ENCODE measurements around the gene GMDS. TPM values are rescaled to one million over a fixed set of nuclear protein-coding genes. Genes with fewer than 3 reads are reported as not detected.

GMDS gene
- total RNA-seq, 1 experiment from 2014 or later: 35.0 TPM

DNA sequence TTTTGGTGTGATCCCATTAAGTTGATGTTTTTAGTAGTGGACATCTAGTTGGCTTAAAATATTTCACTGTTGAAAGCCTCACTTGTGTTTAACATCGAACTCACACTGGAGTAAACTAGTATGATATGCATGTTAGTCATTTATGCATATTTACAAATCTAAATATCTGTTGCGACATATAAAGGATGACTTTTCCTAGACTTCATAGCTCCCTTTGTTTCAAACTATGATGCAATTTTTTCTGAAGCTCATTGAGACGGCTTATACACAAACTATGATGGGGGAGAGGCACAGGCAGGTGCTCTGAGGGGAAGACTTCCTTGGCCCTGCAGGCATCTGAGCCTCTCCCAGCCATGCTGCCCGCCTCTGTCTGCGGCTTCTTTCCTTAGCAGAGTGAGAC is 647.5 kb downstream of the GMDS start:
- Mint-ChIP-seq H3K27me3 (ENCODE audit: low read depth) (peaks cover 51% of the 10 kb centered on the region), H3K9me3 (no peaks in the 10 kb centered on the region), H3K36me3 (no peaks in the 10 kb centered on the region), H3K27ac (no peak overlapping the region), H3K4me1 (peaks cover 27% of the 10 kb centered on the region), H3K4me3 (no peak overlapping the region)
- ChIA-PET POLR2A (no interaction called here), CTCF (interaction anchor here (1.7 to 2.4 kb wide), 2 partner anchors 17 to 851 kb away, joined by 5 to 7 read pairs; no protein-coding TSS in a partner anchor)
- DNase-seq (ENCODE audit: low spot score) (no peak), ATAC-seq (no peak)
- TF ChIP-seq, protein P1, sequence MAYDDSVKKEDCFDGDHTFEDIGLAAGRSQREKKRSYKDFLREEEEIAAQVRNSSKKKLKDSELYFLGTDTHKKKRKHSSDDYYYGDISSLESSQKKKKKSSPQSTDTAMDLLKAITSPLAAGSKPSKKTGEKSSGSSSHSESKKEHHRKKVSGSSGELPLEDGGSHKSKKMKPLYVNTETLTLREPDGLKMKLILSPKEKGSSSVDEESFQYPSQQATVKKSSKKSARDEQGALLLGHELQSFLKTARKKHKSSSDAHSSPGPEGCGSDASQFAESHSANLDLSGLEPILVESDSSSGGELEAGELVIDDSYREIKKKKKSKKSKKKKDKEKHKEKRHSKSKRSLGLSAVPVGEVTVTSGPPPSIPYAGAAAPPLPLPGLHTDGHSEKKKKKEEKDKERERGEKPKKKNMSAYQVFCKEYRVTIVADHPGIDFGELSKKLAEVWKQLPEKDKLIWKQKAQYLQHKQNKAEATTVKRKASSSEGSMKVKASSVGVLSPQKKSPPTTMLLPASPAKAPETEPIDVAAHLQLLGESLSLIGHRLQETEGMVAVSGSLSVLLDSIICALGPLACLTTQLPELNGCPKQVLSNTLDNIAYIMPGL (CRISPR knock-in tag; IDR thresholded peaks at IDR 0.05): no peak
- peak; percentile 84 for TF ChIP-seq GABPB1 (CRISPR knock-in tag; IDR thresholded peaks at IDR 0.05)

DNA sequence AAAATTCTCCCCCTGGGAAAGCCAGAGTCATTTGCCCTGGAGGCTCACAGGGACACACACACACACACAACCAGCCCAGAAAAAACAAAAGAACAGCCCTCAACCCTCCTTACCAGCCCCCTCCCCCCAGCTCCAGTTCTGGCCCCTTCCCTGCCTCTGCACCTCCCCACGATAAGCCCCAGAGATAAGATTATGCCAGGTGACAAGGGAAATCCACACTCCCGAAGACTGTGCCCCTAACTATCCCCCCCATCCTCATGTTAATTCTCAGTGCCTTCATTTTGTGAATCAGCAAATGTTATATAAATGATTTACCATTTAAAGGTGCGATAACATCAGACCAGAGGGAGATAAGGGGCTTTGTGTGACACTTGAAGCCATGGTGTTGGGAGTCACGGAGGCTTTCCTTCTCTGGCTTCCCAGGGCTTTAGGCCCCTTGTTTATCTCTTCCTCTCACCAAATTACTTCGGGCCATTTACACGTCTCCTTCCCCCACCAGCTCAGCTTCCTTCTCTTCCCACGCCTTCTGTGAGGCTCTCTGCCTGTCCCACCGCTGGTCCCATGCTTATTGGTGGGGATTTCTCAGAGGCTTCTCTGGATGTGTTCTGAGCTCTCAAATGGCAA is 648.2 kb downstream of the GMDS start:
- Mint-ChIP-seq H3K27ac (no peak overlapping the region), H3K4me3 (no peak overlapping the region), H3K9me3 (no peaks in the 10 kb centered on the region), H3K4me1 (peaks cover 27% of the 10 kb centered on the region), H3K27me3 (ENCODE audit: low read depth) (peaks cover 44% of the 10 kb centered on the region), H3K36me3 (no peaks in the 10 kb centered on the region)
- ChIA-PET CTCF (interaction anchor here (0.6 to 2.4 kb wide), 12 partner anchors 10 to 1168 kb away, joined by 3 to 8 read pairs (median 4); partner anchors contain the start of gene WRNIP1), POLR2A (no interaction called here)
- TF ChIP-seq NFYB (CRISPR knock-in tag; conservative IDR thresholded peaks at IDR 0.05; ENCODE audit: low read depth): no peak
- no peak for TF ChIP-seq FOXK1 (CRISPR knock-in tag; IDR thresholded peaks at IDR 0.05)
- TF ChIP-seq ZNF263 (CRISPR knock-in tag; IDR thresholded peaks at IDR 0.05; ENCODE audit: low read depth): no peak
- TF ChIP-seq ZNF232 (CRISPR knock-in tag; IDR thresholded peaks at IDR 0.05): no peak
- no peak for TF ChIP-seq RORB (CRISPR knock-in tag; IDR thresholded peaks at IDR 0.05)
- TF ChIP-seq, protein P2, sequence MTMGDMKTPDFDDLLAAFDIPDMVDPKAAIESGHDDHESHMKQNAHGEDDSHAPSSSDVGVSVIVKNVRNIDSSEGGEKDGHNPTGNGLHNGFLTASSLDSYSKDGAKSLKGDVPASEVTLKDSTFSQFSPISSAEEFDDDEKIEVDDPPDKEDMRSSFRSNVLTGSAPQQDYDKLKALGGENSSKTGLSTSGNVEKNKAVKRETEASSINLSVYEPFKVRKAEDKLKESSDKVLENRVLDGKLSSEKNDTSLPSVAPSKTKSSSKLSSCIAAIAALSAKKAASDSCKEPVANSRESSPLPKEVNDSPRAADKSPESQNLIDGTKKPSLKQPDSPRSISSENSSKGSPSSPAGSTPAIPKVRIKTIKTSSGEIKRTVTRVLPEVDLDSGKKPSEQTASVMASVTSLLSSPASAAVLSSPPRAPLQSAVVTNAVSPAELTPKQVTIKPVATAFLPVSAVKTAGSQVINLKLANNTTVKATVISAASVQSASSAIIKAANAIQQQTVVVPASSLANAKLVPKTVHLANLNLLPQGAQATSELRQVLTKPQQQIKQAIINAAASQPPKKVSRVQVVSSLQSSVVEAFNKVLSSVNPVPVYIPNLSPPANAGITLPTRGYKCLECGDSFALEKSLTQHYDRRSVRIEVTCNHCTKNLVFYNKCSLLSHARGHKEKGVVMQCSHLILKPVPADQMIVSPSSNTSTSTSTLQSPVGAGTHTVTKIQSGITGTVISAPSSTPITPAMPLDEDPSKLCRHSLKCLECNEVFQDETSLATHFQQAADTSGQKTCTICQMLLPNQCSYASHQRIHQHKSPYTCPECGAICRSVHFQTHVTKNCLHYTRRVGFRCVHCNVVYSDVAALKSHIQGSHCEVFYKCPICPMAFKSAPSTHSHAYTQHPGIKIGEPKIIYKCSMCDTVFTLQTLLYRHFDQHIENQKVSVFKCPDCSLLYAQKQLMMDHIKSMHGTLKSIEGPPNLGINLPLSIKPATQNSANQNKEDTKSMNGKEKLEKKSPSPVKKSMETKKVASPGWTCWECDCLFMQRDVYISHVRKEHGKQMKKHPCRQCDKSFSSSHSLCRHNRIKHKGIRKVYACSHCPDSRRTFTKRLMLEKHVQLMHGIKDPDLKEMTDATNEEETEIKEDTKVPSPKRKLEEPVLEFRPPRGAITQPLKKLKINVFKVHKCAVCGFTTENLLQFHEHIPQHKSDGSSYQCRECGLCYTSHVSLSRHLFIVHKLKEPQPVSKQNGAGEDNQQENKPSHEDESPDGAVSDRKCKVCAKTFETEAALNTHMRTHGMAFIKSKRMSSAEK (CRISPR knock-in tag; IDR thresholded peaks at IDR 0.05; ENCODE audit: borderline replicate concordance): no peak
- TF ChIP-seq ZNF219 (CRISPR knock-in tag; IDR thresholded peaks at IDR 0.05; ENCODE audit: borderline replicate concordance): no peak
- TF ChIP-seq NR3C1 (CRISPR knock-in tag; conservative IDR thresholded peaks at IDR 0.05; ENCODE audit: low read depth): no peak
- TF ChIP-seq RELA (CRISPR knock-in tag; IDR thresholded peaks at IDR 0.05; ENCODE audit: borderline replicate concordance): no peak
- TF ChIP-seq NR2C2 (CRISPR knock-in tag; IDR thresholded peaks at IDR 0.05): no peak
- no peak for TF ChIP-seq NFATC4 (CRISPR knock-in tag; IDR thresholded peaks at IDR 0.05)
- TF ChIP-seq, protein P3, sequence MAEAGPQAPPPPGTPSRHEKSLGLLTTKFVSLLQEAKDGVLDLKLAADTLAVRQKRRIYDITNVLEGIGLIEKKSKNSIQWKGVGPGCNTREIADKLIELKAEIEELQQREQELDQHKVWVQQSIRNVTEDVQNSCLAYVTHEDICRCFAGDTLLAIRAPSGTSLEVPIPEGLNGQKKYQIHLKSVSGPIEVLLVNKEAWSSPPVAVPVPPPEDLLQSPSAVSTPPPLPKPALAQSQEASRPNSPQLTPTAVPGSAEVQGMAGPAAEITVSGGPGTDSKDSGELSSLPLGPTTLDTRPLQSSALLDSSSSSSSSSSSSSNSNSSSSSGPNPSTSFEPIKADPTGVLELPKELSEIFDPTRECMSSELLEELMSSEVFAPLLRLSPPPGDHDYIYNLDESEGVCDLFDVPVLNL (CRISPR knock-in tag; IDR thresholded peaks at IDR 0.05; ENCODE audit: borderline replicate concordance, low read depth): no peak
- TF ChIP-seq, protein P1 (CRISPR knock-in tag; IDR thresholded peaks at IDR 0.05): no peak
- no peak for DNase-seq (ENCODE audit: low spot score)
- no peak for ATAC-seq

Data from WTC11 (cell line).